Cerebellar cortex (tissue), 1 donor: ENCODE measurements around the gene SLC39A11.
"Not testable (repeated sequence)": the region's sequence is repeated elsewhere in the genome, so short reads cannot be mapped to it uniquely, and the experiment has no call there.

Experiments used
- DNase-seq: peaks from one replicate; pipeline ENCODE4 v3.0.0-alpha.2; 2015; ENCODE audit warnings: low spot score

SLC39A11 gene

DNA sequence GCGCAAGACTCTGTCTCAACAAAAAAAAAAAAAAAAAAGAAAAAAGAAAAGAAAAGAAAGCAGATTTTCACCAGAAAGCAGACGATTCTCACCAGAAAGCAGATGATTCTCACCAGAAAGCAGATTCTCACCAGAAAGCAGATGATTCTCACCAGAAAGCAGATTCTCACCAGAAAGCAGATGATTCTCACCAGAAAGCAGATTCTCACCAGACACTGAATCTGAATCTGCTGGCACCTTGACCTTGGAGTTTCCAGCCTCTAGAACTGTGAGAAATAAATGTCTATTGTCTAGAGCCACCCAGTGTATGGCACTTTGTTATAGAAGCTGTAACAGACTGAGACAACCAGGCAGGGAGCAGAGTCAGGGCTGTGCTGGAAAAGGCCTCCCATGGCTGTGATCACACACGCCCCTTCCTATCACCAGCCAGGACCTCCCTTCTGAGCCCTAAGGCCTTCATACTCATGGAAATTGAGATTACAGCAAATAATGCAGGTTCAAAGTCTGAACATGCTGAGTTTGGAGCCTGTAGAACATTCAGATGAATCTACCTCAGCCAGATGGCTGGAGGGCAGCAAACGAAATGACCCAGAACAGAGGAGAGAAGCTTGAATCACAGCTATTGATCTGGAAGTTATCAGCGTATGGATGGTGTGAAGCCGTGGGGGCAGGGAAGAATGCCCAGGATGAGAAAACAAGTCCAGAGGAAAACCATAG, 309.3 kb downstream of the SLC39A11 start:
- DNase-seq: no peak

DNA sequence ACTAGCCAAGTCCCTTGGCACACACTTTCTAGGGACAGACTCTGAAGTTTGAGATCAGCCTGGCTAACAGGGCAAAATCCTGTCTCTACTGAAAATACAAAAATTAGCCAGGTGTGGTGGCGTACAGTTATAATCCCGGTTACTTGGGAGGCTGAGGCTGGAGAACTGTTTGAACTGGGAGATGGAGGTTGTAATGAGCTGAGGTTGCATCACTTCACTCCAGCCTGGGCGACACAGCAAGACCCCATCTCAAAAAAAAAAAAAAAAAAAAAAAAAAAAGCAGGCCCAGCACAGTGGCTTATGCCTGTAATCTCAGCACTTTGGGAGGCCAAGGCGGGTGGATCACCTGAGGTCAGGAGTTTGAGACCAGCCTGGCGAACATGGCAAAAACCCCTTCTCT, 310.1 kb downstream of the SLC39A11 start:
- not testable (repeated sequence) for DNase-seq

DNA sequence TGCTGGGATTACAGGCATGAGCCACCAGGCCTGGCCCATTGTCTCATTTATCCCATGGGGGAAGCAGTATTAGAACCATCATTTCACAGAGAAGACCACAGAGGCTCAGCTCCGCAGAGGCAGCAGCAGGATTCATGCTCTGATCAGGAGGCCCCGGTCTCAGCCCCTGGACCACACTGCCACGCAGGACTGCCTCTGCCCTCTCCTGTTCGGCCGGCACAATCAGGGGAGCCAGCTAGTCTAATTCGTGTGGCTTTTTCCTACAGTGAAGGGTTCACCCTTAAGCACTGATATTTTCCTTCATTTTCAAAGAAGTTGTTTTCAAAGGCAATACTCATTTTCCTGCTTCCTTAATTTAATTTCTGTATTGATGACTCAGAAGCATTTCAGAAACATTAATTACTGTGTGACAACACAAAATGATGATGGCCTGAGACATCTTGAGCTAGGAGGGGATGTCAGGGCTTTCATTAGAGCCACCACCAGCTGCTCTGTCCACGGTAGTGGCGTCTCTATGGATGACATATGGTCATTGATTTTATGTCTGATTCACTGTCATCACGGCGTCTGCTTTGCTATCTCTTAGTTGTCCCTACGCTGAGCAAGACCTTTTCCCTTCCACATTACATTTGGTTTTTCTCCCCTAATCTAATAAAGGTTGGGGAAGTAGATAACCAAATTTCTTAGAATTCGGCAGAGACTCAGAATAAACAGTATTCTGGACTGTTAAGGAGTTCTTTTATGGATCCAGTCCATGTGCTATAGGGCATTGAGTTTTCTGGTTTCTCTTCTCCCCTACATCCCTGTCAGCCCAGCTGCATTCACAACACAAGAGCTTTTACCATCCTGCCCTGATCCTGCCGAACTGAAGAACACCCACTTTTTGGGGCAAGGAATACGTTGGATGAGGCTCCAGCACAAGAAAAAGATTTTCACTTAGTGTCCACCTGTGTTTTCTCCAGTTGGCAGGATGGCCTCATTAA, 314.0 kb downstream of the SLC39A11 start:
- DNase-seq: no peak

DNA sequence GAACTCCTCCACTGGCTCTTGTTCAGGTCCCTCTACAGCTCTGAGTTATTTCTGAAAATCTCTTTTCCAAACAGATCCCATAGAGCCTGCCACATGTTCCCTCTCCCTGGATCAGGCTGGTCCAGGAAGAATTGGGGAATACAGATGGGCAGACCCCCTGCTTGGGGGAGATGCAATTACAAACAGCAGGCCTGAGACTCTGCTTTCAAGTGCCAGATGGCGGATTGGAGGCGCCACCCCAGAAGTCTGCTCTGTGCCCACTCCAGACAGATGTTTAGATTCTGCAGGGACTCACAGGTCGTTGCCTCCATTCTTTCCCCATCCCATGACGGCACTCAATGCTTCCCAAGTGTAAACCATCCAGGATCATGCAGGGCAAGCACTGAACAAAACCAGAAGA, 316.6 kb downstream of the SLC39A11 start:
- no peak for DNase-seq

DNA sequence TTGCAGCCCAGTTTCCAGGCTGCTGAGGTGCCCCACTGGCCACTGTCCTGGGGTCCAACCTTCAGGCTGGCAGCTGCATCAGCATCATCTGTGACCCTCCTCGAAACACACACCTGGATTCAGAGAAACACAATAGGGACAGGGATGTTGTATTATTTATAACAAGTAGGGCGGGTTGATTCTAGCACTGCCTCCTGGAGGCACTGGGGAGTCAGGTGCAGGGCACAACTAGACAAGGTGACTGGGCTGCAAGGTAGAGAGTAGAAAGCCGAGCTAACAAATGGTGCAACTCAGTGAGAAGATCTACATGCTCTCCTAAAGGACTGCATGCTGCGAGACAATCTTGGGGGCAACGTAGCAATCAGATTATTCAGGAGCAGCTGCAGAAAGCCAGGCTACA, 317.3 kb downstream of the SLC39A11 start:
- DNase-seq: no peak

DNA sequence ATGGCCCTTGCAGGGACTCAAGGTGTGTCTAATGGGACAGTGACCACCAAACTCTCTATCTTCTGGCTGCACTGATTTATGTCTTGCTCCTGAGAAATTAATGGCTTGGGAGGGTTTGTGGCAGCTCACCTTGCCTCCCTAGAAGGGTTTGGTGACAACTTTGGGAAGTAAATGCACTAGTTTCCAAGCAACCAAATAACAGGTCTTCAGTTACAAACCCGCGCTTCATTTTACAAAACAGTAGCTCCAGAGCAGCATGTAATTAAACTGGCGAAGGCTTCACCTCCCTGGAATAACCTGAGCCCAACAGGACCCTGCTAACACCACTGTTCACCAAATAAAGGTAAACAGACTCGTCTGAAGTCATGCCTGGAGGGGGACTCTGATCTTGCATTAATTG, 318.3 kb downstream of the SLC39A11 start:
- DNase-seq: no peak

DNA sequence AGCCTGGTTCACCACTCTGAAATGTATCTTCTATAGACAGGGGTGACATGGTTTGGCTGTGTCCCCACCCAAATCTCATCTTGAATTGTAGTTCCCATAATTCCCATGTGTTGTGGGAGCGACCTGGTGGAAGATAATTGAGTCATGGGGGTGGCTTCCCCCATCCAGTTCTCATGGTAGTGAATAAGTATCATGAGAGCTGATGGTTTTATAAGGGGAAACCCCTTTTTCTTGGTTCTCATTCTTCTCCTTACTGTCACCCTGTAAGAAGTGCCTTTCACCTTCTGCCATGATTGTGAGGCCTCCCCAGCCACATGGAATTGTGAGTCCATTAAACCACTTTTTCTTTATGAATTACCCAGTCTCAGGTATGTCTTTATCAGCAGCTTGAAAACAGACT, 319.3 kb downstream of the SLC39A11 start:
- DNase-seq: not testable (repeated sequence)

DNA sequence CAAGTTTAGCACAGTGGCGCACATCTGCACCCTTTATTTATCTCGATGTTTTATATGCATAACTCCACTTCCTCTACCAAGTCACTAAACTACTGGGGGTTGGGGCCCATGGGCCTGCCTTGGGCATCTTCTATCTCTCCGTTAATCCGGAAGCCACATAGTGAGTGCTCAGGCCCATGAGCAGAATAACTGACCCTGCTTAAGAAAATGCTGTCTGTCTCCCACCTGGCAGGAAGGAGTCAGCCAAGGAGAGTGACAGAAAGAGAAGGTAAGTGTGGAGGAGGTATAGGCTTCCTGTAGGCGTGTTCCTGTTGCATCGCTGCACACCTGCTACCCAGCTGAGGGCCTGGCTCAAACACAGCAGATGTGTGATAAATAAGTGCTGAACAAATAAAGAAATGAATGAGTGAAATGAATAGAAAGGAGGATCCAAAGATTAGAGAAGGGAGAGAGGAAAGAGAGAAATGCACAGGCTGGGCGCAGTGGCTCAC, 320.1 kb downstream of the SLC39A11 start:
- no peak for DNase-seq

DNA sequence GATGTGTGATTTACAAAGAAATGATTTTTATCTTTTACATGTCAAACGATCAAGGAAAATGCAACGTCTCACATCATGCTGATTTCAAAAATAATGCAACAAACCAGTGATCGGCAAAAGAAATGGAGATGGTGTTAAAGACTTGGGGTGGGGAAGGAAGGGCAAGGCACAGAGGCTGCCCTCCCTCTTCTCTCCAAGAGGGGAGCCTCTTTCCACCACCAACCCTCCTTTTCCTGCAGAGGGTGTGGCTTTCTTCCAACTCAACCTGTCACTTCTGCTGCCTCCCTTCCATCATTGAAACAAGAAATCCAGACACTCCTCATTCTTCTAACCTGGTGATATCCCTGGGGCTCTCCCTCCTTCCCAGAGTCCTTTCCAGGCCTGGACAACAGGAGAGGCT, 320.8 kb downstream of the SLC39A11 start:
- DNase-seq: no peak

DNA sequence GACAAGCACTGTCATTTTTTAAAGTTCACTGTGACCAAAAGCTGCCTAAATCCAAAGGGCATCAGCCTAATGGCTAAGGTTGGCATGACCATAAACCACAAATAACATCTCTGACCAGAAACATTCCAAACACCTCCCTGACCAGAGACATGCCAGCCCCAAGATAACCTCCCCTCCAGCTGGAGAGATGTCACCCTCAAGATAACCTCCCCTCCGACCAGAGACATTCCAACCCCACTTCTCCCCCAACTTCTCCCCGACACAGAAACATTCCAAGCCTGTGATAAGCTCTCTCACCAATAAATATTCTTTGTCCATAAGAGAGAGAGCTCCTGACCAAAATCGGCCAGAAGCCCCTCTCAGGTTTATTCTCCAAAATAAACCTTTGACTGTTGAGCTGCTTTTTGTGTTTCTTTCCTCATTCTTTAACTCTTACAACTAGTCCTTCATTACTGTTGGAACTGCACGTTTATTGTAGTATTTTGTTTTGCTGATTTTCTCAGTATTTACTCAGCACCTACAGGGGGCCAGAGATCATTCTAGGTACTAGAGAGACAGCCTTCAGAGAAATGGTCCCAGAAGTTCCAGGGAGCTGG, 325.6 kb downstream of the SLC39A11 start:
- no peak for DNase-seq

DNA sequence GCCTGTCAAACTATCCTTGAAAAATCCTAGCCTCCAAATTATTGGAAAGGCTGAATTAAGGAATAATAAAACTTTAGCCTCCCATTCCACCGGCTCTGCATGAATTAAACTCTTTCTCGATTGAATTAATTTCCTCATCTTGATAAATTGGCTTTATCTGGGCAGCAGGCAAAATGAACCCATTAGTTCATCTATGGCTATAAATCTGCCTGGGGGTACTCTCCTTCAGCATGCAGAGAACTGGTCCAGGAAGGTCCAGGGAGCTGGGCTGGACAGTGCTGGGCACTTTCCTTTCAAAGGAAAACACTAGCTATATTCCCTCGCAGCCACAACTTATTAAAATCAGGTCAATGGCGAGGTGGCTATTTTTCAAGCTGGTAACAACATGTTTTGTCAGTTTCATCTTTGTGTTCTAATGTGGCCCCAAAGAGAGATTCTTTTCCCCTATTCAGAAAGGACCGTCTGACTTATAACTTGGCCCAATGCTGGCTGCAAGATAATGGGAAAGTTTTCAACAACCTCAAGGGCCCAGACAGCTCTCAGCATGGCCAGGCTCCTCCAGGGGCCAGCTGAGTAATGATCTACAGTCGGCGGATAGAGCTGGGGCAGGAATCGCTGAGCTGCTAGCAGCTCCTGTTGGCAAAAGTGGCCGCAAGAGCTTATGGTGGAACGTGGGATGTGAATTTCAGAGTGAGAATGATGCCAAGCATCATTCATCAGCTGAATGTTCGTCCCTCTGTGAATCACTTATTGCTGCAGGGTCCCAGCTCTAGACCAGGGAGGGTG, 326.9 kb downstream of the SLC39A11 start:
- DNase-seq: no peak

DNA sequence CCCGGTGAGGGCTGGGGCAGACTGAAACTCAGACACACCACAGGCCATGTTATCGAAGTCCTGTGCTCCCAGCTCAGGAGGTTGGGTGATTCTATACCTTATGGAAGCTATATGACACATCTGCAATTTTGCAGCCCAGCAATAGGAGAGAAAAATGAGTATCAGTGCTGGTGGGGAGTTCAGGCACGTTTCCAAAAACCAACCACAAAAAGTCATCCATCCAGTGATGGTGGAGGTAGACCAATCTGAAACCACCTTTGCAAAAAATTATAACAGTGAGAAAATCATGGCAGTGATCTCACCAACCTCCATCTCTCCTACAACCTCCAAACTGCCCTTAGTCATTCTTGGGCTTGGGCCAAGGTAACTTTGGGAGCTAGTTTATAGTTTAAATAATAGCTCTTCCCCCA, 327.9 kb downstream of the SLC39A11 start:
- no peak for DNase-seq

DNA sequence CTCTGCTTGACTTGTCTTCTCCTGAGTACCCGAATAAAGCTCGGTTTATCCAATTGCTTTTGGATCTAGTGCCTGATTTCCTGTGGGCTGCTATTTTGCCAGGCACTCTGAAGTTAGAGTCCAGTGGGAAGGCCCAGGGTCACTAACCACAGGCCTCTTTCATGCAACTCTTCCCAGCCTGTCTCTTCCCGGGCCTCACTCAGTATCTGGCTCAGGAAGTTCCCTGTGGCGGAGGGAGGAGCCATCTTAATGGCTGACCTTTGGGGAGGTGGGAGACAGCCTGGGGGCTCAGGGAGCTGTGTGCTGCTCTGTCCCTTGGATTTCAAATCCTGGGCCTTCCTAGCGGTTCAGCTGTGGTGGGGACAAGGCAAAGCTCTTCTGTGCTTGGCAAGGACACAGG, 328.5 kb downstream of the SLC39A11 start:
- DNase-seq: no peak

DNA sequence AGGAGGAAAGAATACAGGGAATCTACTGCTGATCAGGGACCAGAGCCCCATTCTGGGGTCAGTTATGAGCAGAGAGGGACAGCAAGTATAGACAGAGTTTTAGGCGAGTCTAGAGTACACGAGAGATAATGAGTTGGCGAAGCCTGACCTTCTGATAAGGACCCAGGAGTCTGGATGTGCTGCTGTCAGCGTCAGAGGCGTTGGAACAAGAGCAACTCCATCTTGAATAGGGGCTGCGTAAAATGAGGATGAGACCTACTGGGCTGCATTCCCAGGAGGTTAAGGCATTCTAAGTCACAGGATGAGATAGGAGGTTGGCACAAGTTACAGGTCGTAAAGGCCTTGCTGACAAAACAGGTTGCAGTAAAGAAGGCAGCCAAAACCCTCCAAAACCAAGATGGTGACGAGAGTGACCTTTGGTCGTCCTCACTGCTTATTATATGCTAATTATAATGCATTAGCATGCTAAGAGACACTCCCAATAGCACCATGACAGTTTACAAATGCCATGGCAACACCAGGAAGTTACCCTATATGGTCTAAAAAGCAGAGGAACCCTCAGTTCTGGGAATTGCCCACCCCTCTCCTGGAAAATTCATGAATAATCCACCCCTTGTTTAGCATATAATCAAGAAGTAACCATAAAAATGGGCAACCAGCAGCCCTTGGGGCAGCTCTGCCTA, 330.5 kb downstream of the SLC39A11 start:
- not testable (repeated sequence) for DNase-seq

DNA sequence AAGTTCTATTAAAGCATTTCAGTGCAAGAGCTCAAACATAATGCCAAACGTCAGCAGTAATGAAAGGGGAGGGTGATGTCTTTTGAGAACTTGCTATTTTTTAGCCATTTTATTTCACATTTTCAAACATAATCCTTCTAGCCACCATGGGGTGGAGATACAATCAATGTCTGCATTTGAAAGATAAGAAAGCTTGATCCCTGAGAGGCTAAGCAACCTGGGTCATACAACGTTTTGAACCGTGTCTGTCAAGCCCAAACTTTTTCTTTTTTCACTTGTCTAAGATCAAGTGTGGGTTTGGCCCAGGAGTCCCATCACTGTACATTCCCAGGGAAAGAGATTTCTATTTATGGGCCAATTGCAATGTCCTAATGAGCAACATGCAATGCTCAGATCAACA, 331.1 kb downstream of the SLC39A11 start:
- no peak for DNase-seq

DNA sequence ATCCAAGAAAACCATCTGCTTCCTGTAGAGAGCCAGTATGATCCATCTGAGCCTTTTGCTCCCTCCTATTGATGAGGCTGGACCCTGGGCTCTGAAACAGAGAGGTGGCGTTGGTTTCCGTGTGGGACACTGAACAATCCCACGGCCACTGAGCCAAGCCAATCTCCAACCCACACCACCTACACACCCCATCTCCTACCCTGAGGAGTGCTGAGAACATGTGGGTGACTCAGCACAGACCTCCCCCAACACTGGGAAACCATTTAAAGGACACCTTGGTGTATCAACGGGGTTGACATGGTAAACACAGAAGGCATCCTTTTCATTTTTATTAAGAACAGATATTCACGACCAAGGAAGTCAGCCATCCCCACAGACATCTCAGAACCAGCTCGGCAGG, 332.1 kb downstream of the SLC39A11 start:
- DNase-seq: no peak

DNA sequence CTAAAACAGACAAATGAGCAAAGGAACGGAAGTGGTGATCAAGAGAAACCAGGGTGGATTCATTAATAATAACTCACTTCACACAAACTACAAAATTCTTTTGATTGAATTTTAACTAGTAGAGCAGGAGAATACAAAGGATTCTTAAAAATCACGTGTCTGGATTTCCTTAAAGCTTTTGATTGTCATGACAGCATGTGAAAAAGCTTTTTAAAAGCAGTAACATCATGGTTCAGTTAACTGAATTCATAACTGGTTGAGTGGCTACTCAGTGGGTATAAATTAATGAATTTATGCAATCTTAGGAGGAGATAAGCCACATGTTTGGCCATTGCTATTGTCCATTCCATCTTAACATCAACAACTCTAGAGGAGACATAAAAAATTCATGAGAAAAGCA, 333.2 kb downstream of the SLC39A11 start:
- no peak for DNase-seq

DNA sequence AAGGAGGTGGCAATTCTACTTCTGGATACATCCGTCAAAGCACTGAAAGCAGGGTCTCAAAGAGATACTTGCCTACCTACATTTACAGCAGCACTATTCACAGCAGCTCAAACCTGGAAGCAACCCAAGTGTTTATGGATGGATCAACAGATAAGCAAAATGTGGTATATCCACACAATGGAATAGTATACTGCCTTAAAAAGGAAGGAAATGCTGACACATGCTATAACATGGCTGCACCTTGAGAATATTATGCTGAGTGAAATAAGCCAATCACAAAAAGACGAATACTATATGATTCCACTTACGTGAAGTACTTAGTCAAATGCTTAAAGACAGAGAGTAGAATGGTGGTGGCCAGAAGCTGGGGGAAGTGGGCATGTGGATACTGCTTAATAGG, 336.2 kb downstream of the SLC39A11 start:
- DNase-seq: no peak

DNA sequence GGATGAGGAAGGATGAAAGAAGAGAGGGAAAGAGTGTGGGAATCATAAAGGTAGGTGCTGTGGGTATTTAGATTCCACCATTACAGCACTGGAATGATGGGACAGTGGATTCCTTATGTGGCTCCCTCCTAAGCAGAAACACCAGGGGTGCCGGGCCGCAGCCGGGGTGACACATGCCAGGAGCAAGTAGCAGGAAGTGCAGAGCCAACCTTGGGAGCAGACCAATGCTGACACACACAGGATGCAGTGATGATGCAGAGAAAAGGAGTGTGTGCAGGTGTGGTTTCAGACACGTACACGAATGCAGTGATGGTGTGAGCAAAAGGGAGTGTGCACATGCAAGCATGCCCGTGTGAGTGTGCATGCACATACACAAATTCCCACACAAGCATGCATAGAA, 338.0 kb downstream of the SLC39A11 start:
- DNase-seq: no peak

DNA sequence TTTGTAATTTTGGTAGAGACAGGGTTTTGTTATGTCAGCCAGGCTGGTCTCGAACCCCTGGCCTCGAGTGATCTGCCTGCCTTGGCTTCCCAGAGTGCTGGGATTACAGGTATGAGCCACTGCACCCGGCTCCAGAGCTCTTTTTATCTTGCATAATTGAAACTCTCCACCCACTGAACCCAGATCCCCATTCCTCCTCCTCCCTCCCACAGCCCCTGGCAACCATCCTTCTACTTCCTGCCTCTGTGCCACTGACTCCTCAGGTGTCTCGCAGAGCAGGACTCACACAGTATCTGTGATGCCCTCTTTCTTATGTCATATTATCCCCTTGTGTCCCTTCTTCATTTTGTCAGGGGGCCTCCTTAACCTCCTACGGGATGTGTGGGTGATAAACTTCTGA, 340.7 kb downstream of the SLC39A11 start:
- no peak for DNase-seq

DNA sequence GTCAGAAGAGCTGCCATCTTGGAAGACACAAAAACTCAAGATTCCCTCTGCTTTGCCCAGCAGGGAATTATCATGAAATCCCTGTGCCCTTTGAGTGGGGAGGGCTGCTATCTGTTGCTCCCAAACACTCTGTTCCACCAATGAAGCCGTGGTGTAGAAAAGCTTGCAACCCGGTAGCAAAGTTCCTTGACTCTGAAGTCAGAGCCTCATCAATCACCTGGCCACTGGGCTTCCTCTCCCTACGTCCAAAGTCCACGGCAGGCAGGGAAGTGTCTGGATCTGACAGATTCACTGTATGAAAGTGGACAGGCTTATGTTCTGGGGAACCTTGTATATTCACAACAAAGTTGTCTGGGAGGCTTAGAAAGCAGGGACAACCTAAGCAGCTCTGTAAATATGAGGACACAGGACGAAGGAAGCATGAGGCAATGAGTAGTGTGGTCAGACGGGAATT, 343.3 kb downstream of the SLC39A11 start:
- no peak for DNase-seq
